ENCODE results near the gene SERTAD1.

SERTAD1 gene

DNA sequence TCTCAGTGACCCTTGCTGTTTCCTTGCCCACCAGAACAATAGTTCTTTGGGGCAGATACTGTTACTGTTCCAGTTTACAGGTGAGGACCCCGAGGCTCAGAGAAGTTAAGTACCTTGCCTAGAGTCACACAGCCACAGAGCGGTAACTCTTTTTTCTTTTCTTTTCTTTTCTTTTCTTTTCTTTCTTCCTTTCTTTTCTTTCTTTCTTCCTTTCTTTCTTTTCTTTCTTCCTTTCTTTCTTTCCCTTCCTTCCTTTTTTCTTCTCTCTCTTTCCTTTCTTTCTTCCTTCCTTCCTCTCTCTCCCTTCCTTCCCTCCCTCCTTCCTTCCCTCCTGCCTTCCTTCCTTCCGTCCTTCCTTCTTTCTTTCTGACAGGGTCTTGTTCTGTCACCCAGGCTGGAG, 7.8 kb downstream of the SERTAD1 start:
- no peaks in the 10 kb centered on the region for H3K27me3 ChIP-seq (replicated peaks; ENCODE audit: control insufficient read depth, insufficient read depth, low read length)
- H3K36me3 ChIP-seq (ENCODE audit: control insufficient read depth, insufficient read depth, low read length): peaks cover 5% of the 10 kb centered on the region
- no peak overlapping the region for H3K4me3 ChIP-seq (replicated peaks; ENCODE audit: low read depth, low read length)
- no peak for DNase-seq (ENCODE audit: extremely low read depth, insufficient read length)
- no peak for TF ChIP-seq CTCF (IDR thresholded peaks at IDR 0.05; ENCODE audit: insufficient read depth, low read length, poor library complexity, severe bottlenecking)

- Histone ChIP-seq H3K4me3 (replicated peaks; ENCODE audit: low read depth, low read length) (no peak overlapping the region), H3K27me3 (replicated peaks; ENCODE audit: control insufficient read depth, insufficient read depth, low read length) (no peaks in the 10 kb centered on the region), H3K36me3 (ENCODE audit: control insufficient read depth, insufficient read depth, low read length) (peaks cover 3% of the 10 kb centered on the region)
- no peak for TF ChIP-seq CTCF (IDR thresholded peaks at IDR 0.05; ENCODE audit: insufficient read depth, low read length, poor library complexity, severe bottlenecking)
- no peak for DNase-seq (ENCODE audit: extremely low read depth, insufficient read length)
Observed at GRCh38 chr19:40417643-40417981, 8.2 kb downstream of the SERTAD1 start.

- peak; percentile 67 for DNase-seq (ENCODE audit: extremely low read depth, insufficient read length)
- TF ChIP-seq CTCF (IDR thresholded peaks at IDR 0.05; ENCODE audit: insufficient read depth, low read length, poor library complexity, severe bottlenecking): no peak
- no peak overlapping the region for H3K4me3 ChIP-seq (replicated peaks; ENCODE audit: low read depth, low read length)
- no peaks in the 10 kb centered on the region for H3K36me3 ChIP-seq (ENCODE audit: control insufficient read depth, insufficient read depth, low read length)
- no peaks in the 10 kb centered on the region for H3K27me3 ChIP-seq (replicated peaks; ENCODE audit: control insufficient read depth, insufficient read depth, low read length)
Observed at GRCh38 chr19:40416918-40417642, 8.7 kb downstream of the SERTAD1 start.

DNA sequence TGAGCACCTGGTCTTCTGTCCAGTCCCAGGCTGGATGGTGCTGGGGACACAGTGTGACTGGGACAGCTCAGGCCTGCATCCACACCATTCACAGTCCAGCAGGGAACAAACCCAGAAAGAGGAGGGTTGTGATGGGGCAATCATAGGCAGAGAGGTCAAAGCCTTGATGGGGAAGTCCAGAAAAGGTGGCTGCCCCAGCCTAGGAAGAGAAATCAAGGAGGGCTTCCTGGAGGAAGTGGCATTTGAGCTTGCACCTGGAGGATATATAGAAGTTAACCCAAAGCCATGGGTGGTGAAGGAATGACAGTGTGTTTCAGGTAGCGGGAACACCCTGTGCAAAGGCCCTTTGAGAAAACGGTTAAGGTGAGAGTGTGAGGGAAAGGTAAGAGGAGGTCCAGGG, 10.0 kb downstream of the SERTAD1 start:
- TF ChIP-seq CTCF (IDR thresholded peaks at IDR 0.05; ENCODE audit: insufficient read depth, low read length, poor library complexity, severe bottlenecking): no peak
- no peaks in the 10 kb centered on the region for H3K27me3 ChIP-seq (replicated peaks; ENCODE audit: control insufficient read depth, insufficient read depth, low read length)
- DNase-seq (ENCODE audit: extremely low read depth, insufficient read length): no peak

DNA sequence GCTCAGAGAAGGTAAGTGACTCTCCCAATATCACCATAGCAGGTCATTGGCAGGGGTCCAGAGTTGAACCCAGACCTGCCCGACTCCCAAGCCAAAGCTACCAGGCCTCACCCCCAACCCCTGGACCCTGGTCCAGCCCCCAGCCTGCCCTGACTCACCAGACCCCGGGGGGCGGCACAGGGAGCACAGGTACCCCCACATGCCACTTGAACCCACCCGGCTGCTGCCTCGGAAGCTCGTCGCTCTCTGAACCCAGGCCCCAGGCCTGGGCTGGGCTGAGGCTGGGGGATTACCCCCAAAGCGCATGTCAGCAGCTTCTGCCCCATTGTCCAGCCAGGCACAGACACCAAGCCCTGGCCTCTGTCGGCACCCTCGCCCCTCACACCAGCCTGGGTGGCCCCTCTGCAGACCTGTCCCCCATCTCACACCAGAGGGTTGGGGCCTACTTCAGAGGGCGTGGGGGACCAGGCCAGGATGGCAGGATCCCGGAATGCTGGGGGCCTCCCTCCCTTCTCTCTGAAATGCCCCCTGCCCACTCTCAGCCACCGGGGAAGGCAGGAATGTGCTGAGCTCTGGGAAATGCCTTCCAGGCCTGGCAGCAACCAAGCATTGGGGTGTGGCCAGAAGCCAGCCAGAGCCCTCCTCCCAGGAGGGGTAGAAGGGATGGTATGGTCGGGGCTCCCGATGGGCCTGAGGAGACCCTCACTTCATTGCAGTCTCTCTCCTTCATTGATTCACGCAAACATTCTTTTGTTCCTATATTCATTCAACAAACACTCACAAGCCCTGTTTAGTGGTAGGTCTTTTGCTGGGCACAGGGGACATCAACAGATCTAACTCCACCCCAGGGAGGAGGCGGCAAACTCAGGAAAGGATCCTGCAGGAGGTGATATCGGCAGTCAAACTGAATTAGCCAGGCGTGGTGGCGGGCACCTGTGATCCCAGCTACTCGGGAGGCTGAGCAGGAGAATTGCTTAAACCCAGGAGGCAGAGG, 11.0 kb downstream of the SERTAD1 start:
- no peak for TF ChIP-seq CTCF (IDR thresholded peaks at IDR 0.05; ENCODE audit: insufficient read depth, low read length, poor library complexity, severe bottlenecking)
- no peak for DNase-seq (ENCODE audit: extremely low read depth, insufficient read length)

More for the DNA sequence above, 10.0 kb downstream of the SERTAD1 start:
- Histone ChIP-seq H3K36me3 (ENCODE audit: control insufficient read depth, insufficient read depth, low read length) (no peaks in the 10 kb centered on the region), H3K4me3 (replicated peaks; ENCODE audit: low read depth, low read length) (no peak overlapping the region)

More for the DNA sequence above, 11.0 kb downstream of the SERTAD1 start:
- Histone ChIP-seq H3K4me3 (replicated peaks; ENCODE audit: low read depth, low read length) (no peak overlapping the region), H3K27me3 (replicated peaks; ENCODE audit: control insufficient read depth, insufficient read depth, low read length) (no peaks in the 10 kb centered on the region), H3K36me3 (ENCODE audit: control insufficient read depth, insufficient read depth, low read length) (no peaks in the 10 kb centered on the region)
